Heart left ventricle (tissue), 13 donors: ENCODE data around the gene RTEL1.

Experiments used
- CTCF ChIP-seq, 12 donors: fragments of 200-600 bp; sonication (generic) in 4 of 12; IDR thresholded peaks; one replicate each; pipeline versions ENCODE4 v1.5.0 to v1.8.0; 2018 to 2022; ENCODE audit warnings: antibody characterized with exemption in 12 of 12, mild to moderate bottlenecking in 5 of 12
- POLR2A ChIP-seq, 2 donors: fragments of 450-650 bp; IDR thresholded peaks; one replicate each; pipeline ENCODE4 v1.6.1; 2017; ENCODE audit warnings: antibody characterized with exemption in 2 of 2, mild to moderate bottlenecking in 2 of 2, moderate library complexity in 2 of 2
- donor health status: ischemic (EF 13 %, LVEDD 7.1; RV severe dilation, severe dysfunction).
- donor health status: DM: no; HTN: yes; CAD: no.
- donor health status: DM: no; HTN: no; CAD: no.
- donor health status: ischemic (EF 25% LVEDD 6.9; RV normal size, moderate dysfunction).
- donor health status: ischemic (EF 25% LVEDD 5.7; RV mildly dilated, moderate dysfunction).
- donor health status: ischemic (EF 35%, LVEDD 5.7; RV mildly dilated, moderate dysfunction).
- donor health status: nonischemic (EF 11% LVEDD 7.7; RV severe dilation, severe dysfunction).
- donor health status: DM: yes; HTN: yes; CAD: no.
- donor health status: PGD.
- donor health status: ischemic (EF 29% LVEDD 5.4; RV normal size, mild dysfunction).
- donor health status: nonischemic (EF 23%, LVEDD 6.1; RV moderate dilation, normal function).

- TF ChIP-seq CTCF (IDR thresholded peaks at IDR 0.05) (no peak), POLR2A (IDR thresholded peaks at IDR 0.05) (no peak)
These were observed 12.9 kb upstream of the RTEL1 start for GRCh38 chr20:63645218-63645617.
